H1 (cell line): ENCODE results near the gene FTCDNL1. TPM values are rescaled to one million over a fixed set of nuclear protein-coding genes. Genes with fewer than 3 reads are reported as not detected.

Experiments
- CTCF ChIA-PET: fragments of 300-600 bp; sonication (Branson Sonifier 250); formaldehyde crosslinking; loops from one replicate; lab custom pipeline; 2021; ENCODE audit not compliant: partially characterized antibody; lab: Charles Lee
- POLR2A ChIA-PET: fragments of 300-600 bp; sonication (Branson Sonifier 250); formaldehyde crosslinking; loops from one replicate; lab custom pipeline; 2021; ENCODE audit warnings: inconsistent platforms; ENCODE audit not compliant: partially characterized antibody; lab: Charles Lee
- DNase-seq, 2 experiments: peaks; one replicate each; pipeline versions ENCODE4 v3.0.0 to v3.0.0-alpha.2; 2010 to 2022; ENCODE audit warnings: low spot score in 2 of 2, low read depth in 1 of 2, mixed read lengths in 1 of 2
- FAIRE-seq: peaks from 2 replicates; lab custom pipeline; 2011; peaks lifted over from hg19 to GRCh38; lab: Jason Lieb, UNC
- H2AFZ ChIP-seq: 2 replicates; pipeline ENCODE4 v1.8.1; 2012; ENCODE audit warnings: low read length, inconsistent platforms
- H2AK5ac ChIP-seq: 2 replicates; pipeline ENCODE4 v1.6.1; 2013; ENCODE audit warnings: low read depth, low read length
- H2BK120ac ChIP-seq: replicated peaks from 2 replicates; pipeline ENCODE3; 2013; ENCODE audit warnings: low read depth, low read length, inconsistent platforms
- H2BK12ac ChIP-seq: 2 replicates; pipeline ENCODE4 v1.6.1; 2013; ENCODE audit warnings: low read depth, low read length
- H2BK15ac ChIP-seq: 2 replicates; pipeline ENCODE4 v1.6.1; 2013; ENCODE audit warnings: low read length
- H2BK20ac ChIP-seq: 2 replicates; pipeline ENCODE4 v1.6.1; 2013; ENCODE audit warnings: low read length
- H2BK5ac ChIP-seq: 2 replicates; pipeline ENCODE4 v1.6.1; 2013; ENCODE audit warnings: low read depth, low read length
- H3K14ac ChIP-seq: 2 replicates; pipeline ENCODE4 v1.6.1; 2013; ENCODE audit warnings: inconsistent platforms; ENCODE audit not compliant: insufficient read length
- H3K18ac ChIP-seq: 2 replicates; pipeline ENCODE4 v1.6.1; 2013; ENCODE audit warnings: low read length; ENCODE audit errors: extremely low read depth
- H3K23ac ChIP-seq: 2 replicates; pipeline ENCODE4 v1.6.1; 2013; ENCODE audit warnings: inconsistent platforms; ENCODE audit not compliant: insufficient read length
- H3K23me2 ChIP-seq: 2 replicates; pipeline ENCODE4 v1.6.1; 2013; ENCODE audit warnings: low read depth, low read length
- H3K27ac ChIP-seq: 2 replicates; pipeline ENCODE4 v1.6.1; 2011; ENCODE audit warnings: low read depth, low read length, inconsistent platforms
- H3K27me3 ChIP-seq, 4 experiments: replicated peaks in 1 of 4; 1 replicate in 1 of 4; 2 replicates in 3 of 4; pipeline versions ENCODE4 v1.6.1 to v1.8.1; 2011 to 2013; ENCODE audit warnings: low read length in 3 of 4, mild to moderate bottlenecking in 3 of 4, inconsistent platforms in 2 of 4, mixed read lengths in 2 of 4, moderate library complexity in 1 of 4; ENCODE audit not compliant: control insufficient read depth in 3 of 4, insufficient read depth in 3 of 4; ENCODE audit errors: extremely low read depth in 1 of 4
- H3K36me3 ChIP-seq, 4 experiments: 2 replicates each; pipeline versions ENCODE4 v1.6.1 to v1.8.1; 2011 to 2013; ENCODE audit warnings: mild to moderate bottlenecking in 4 of 4, low read length in 3 of 4, moderate library complexity in 2 of 4, control low read depth in 1 of 4, inconsistent platforms in 1 of 4; ENCODE audit not compliant: insufficient read depth in 4 of 4, control insufficient read depth in 2 of 4
- H3K4ac ChIP-seq: replicated peaks from 2 replicates; pipeline ENCODE3; 2013; ENCODE audit warnings: low read length, low read depth, mixed read lengths, inconsistent platforms; ENCODE audit not compliant: insufficient read length
- H3K4me1 ChIP-seq, 4 experiments: replicated peaks in 1 of 4; 1 replicate in 1 of 4; 2 replicates in 3 of 4; pipeline versions ENCODE4 v1.6.1 to v1.8.1; 2011 to 2013; ENCODE audit warnings: low read length in 3 of 4, inconsistent platforms in 2 of 4, mixed read lengths in 1 of 4; ENCODE audit not compliant: insufficient read depth in 4 of 4, control insufficient read depth in 3 of 4
- H3K4me2 ChIP-seq, 2 experiments: 2 replicates each; pipeline versions ENCODE4 v1.6.1 to v1.8.1; 2011 to 2013; ENCODE audit warnings: low read depth in 2 of 2, low read length in 2 of 2, control low read depth in 1 of 2, inconsistent platforms in 1 of 2, mild to moderate bottlenecking in 1 of 2; ENCODE audit not compliant: insufficient read depth in 1 of 2
- H3K4me3 ChIP-seq, 4 experiments: fragments of 200-600, 300-600 bp in 1 of 4; sonication (generic), shearing (Covaris generic), sonication (Bioruptor Twin) in 1 of 4; 2 replicates each; pipeline versions ENCODE4 v1.5.1 to v1.8.1; 2011 to 2016; ENCODE audit warnings: low read length in 4 of 4, low read depth in 3 of 4, control low read depth in 2 of 4, inconsistent platforms in 2 of 4, mild to moderate bottlenecking in 2 of 4, mixed read lengths in 1 of 4, moderate library complexity in 1 of 4; ENCODE audit not compliant: insufficient read depth in 2 of 4; ENCODE audit errors: extremely low read depth in 1 of 4
- H3K56ac ChIP-seq: replicated peaks from 2 replicates; pipeline ENCODE3; 2013; ENCODE audit warnings: low read depth, mild to moderate bottlenecking, mixed read lengths, low read length, inconsistent platforms; ENCODE audit not compliant: insufficient read length
- H3K79me1 ChIP-seq: 2 replicates; pipeline ENCODE4 v1.6.1; 2013; ENCODE audit warnings: low read depth, low read length, control low read depth
- H3K79me2 ChIP-seq, 2 experiments: 2 replicates each; pipeline versions ENCODE4 v1.6.1 to v1.8.1; 2012 to 2013; ENCODE audit warnings: low read length in 2 of 2, mild to moderate bottlenecking in 2 of 2, inconsistent platforms in 1 of 2; ENCODE audit not compliant: insufficient read depth in 2 of 2, control insufficient read depth in 1 of 2
- H3K9ac ChIP-seq, 4 experiments: replicated peaks in 1 of 4; 1 replicate in 1 of 4; 2 replicates in 3 of 4; pipeline versions ENCODE4 v1.6.1 to v1.8.1; 2011 to 2013; ENCODE audit warnings: low read depth in 3 of 4, low read length in 3 of 4, control low read depth in 2 of 4, mild to moderate bottlenecking in 2 of 4, moderate library complexity in 2 of 4, inconsistent platforms in 1 of 4; ENCODE audit errors: extremely low read depth in 1 of 4
- H3K9me3 ChIP-seq, 2 experiments: 2 replicates each; pipeline versions ENCODE4 v1.6.1 to v1.8.1; 2012 to 2013; ENCODE audit warnings: mild to moderate bottlenecking in 2 of 2, moderate library complexity in 2 of 2, control low read depth in 1 of 2, inconsistent platforms in 1 of 2, low read depth in 1 of 2, low read length in 1 of 2, mixed read lengths in 1 of 2; ENCODE audit not compliant: insufficient read depth in 2 of 2
- H4K20me1 ChIP-seq, 2 experiments: replicated peaks in 1 of 2; 2 replicates each; pipeline versions ENCODE3 to v1.8.1; 2011 to 2013; ENCODE audit warnings: inconsistent platforms in 2 of 2, low read length in 2 of 2, mild to moderate bottlenecking in 1 of 2; ENCODE audit not compliant: insufficient read depth in 2 of 2, control insufficient read depth in 1 of 2
- H4K5ac ChIP-seq: 2 replicates; pipeline ENCODE4 v1.6.1; 2013; ENCODE audit warnings: low read length, low read depth, mixed read lengths, inconsistent platforms; ENCODE audit not compliant: insufficient read length
- H4K8ac ChIP-seq: 2 replicates; pipeline ENCODE4 v1.8.0; 2013; ENCODE audit warnings: mild to moderate bottlenecking, moderate library complexity, low read length, inconsistent platforms; ENCODE audit not compliant: insufficient read depth; ENCODE audit errors: extremely low read depth
- H4K91ac ChIP-seq: replicated peaks from 2 replicates; pipeline ENCODE3; 2013; ENCODE audit warnings: low read length, mixed read lengths, inconsistent platforms; ENCODE audit not compliant: insufficient read length
- ATF3 ChIP-seq: IDR thresholded peaks from 2 replicates; pipeline ENCODE4 v1.6.1; 2011; ENCODE audit warnings: low read depth, mild to moderate bottlenecking, low read length; ENCODE audit not compliant: insufficient read depth
- CHD1 ChIP-seq: IDR thresholded peaks from 2 replicates; pipeline ENCODE4 v1.6.1; 2012; ENCODE audit warnings: low read depth, low read length, improper control_type of control experiment
- CHD2 ChIP-seq: IDR thresholded peaks from 2 replicates; pipeline ENCODE4 v1.6.1; 2012; ENCODE audit warnings: low read length, improper control_type of control experiment
- CREB1 ChIP-seq: IDR thresholded peaks from 2 replicates; pipeline ENCODE4 v1.6.1; 2012; ENCODE audit warnings: inconsistent platforms
- CTBP2 ChIP-seq: IDR thresholded peaks from 2 replicates; pipeline ENCODE4 v1.7.0; 2011; ENCODE audit warnings: borderline replicate concordance, mild to moderate bottlenecking, moderate library complexity, mixed read lengths, low read length; ENCODE audit not compliant: insufficient read depth, insufficient read length
- EZH2 ChIP-seq: fragments of 200-600 bp; sonication (generic); IDR thresholded peaks from 2 replicates; pipeline ENCODE4 v1.7.1; 2012; ENCODE audit warnings: low read depth, mild to moderate bottlenecking, moderate library complexity, low read length, inconsistent platforms; ENCODE audit not compliant: severe bottlenecking
- GABPA ChIP-seq: IDR thresholded peaks from 2 replicates; pipeline ENCODE4 v1.6.1; 2011; ENCODE audit warnings: mild to moderate bottlenecking, low read length, moderate library complexity, borderline replicate concordance; ENCODE audit not compliant: insufficient read depth
- PHF8 ChIP-seq: fragments of 200-600 bp; sonication (generic); conservative IDR thresholded peaks from 2 replicates; pipeline ENCODE4 v1.7.1; 2012; ENCODE audit warnings: low read depth, mild to moderate bottlenecking, inconsistent platforms, low read length, moderate library complexity
- POLR2A ChIP-seq, 2 experiments: IDR thresholded peaks; 1 replicate in 1 of 2; 2 replicates in 1 of 2; pipeline ENCODE4 v1.6.1; 2011; ENCODE audit warnings: low read depth in 2 of 2, low read length in 2 of 2, mild to moderate bottlenecking in 2 of 2; ENCODE audit errors: control extremely low read depth in 1 of 2
- RAD21 ChIP-seq, 2 experiments: IDR thresholded peaks in 1 of 2; conservative IDR thresholded peaks in 1 of 2; 2 replicates each; pipeline ENCODE4 v1.6.1; 2011; ENCODE audit warnings: low read depth in 2 of 2, low read length in 2 of 2, improper control_type of control experiment in 1 of 2, inconsistent platforms in 1 of 2, mild to moderate bottlenecking in 1 of 2, moderate library complexity in 1 of 2
- SIN3A ChIP-seq, 2 experiments: IDR thresholded peaks in 1 of 2; conservative IDR thresholded peaks in 1 of 2; 2 replicates each; pipeline ENCODE4 v1.6.1; 2011 to 2012; ENCODE audit warnings: low read length in 2 of 2, improper control_type of control experiment in 1 of 2, low read depth in 1 of 2, mild to moderate bottlenecking in 1 of 2
- SIRT6 ChIP-seq: IDR thresholded peaks from one replicate; pipeline ENCODE4 v1.7.1; 2012; ENCODE audit warnings: low read length, inconsistent platforms
- SP2 ChIP-seq: IDR thresholded peaks from 2 replicates; pipeline ENCODE4 v1.6.1; 2012; ENCODE audit warnings: mild to moderate bottlenecking, low read length, inconsistent platforms
- SP4 ChIP-seq: IDR thresholded peaks from 2 replicates; pipeline ENCODE4 v1.6.1; 2012; ENCODE audit warnings: low read length, inconsistent platforms
- WGBS, 2 experiments: shearing (Covaris generic) in 1 of 2; methylation state at CpG; one replicate each; pipeline versions ENCODE4 v1.1.6 to v1.1.7; 2013 to 2015; ENCODE audit warnings: low lambda C conversion rate in 2 of 2, mixed read lengths in 2 of 2, inconsistent platforms in 1 of 2, low coverage in 1 of 2, missing lambda C conversion rate in 1 of 2; ENCODE audit not compliant: insufficient replicate concordance in 2 of 2, insufficient coverage in 1 of 2, insufficient read length in 1 of 2; ENCODE audit errors: extremely low coverage in 1 of 2, missing lambda C conversion rate in 1 of 2; 5-methylcytosine and 5-hydroxymethylcytosine counted together
- polyA plus RNA-seq, 7 experiments: library from polyadenylated mRNA; depleted of rRNA in 3 of 7; stranded (reverse) in 5 of 7; unstranded in 2 of 7; fragments of >200 nt in 5 of 7; fragments of 200-250 nt in 2 of 7; gene quantifications; 1 replicate in 5 of 7; 2 replicates in 1 of 7; 4 replicates in 1 of 7; pipeline versions ENCODE4 v1.2.1 to v1.2.3, GENCODE V29; 2011 to 2013; ENCODE audit warnings: missing spikeins in 2 of 7, mixed read lengths in 2 of 7
- total RNA-seq: library from RNA; stranded (reverse); fragmentation: NEBNext Ultra II Directional; extraction: Animal tissue kit (Norgen Biotek cat#: 25700); gene quantifications from 2 replicates; pipeline ENCODE4 v1.2.1, GENCODE V29; 2021

The FTCDNL1 gene
- total and polyA plus RNA-seq, 2 of the 8 experiments (the other 6 are each of a cell fraction or from before 2014, with no cell fraction given), result 0.41 to 0.97 TPM

GRCh38 chr2:199740111-199740428 lies 110.9 kb downstream of the FTCDNL1 start:
- Histone ChIP-seq H3K9ac (no peak overlapping the region), H4K20me1 (no peaks in the 10 kb centered on the region), H3K4me1 (peaks cover 2 to 11% (median 8%) of the 10 kb centered on the region in 4 experiments; a peak in 4 of 7 replicates), H2BK12ac (no peak overlapping the region), H3K79me2 (no peaks in the 10 kb centered on the region), H3K4ac (no peak overlapping the region), H2BK20ac (no peak overlapping the region), H3K23ac (no peak overlapping the region), H3K14ac (no peak overlapping the region), H2BK5ac (no peak overlapping the region), H3K27ac (no peak overlapping the region), H2BK120ac (no peak overlapping the region), H3K27me3 (no peaks in the 10 kb centered on the region), H3K79me1 (no peaks in the 10 kb centered on the region), H2AK5ac (no peak overlapping the region), H3K4me2 (no peak overlapping the region), H3K4me3 (no peak overlapping the region), H3K36me3 (no peaks in the 10 kb centered on the region), H2AFZ (peak overlapping the region; percentile 30; the same call in 1 of the 2 replicates), H4K5ac (no peak overlapping the region), H3K18ac (no peak overlapping the region), H3K23me2 (no peaks in the 10 kb centered on the region), H3K56ac (no peak overlapping the region), H2BK15ac (no peak overlapping the region; the same call in 1 of the 2 replicates), H4K91ac (no peak overlapping the region), H3K9me3 (no peaks in the 10 kb centered on the region), H4K8ac (peak overlapping the region; percentile 51; the same call in 1 of the 2 replicates)
- POLR2A ChIA-PET, result interaction anchor here (1.1 kb wide), 1 partner anchor 35 kb away, joined by 3 read pairs; no protein-coding TSS in a partner anchor
- FAIRE-seq, result no peak
- DNase-seq, result no peak
- CTCF ChIA-PET, result interaction anchor here (0.7 to 8.1 kb wide), 60 partner anchors 8 to 1441 kb away, joined by 3 to 82 read pairs (median 5); partner anchors contain the start of gene C2orf69
- WGBS, 2 experiments, result 62% methylated on average over 5 of the region's 5 CpGs; no CpG with 5 or more reads in 1 of the 2 experiments
- TF ChIP-seq RAD21 (IDR thresholded peaks at IDR 0.05 in 1 of 2, conservative IDR thresholded peaks at IDR 0.05 in 1 of 2; ENCODE audit: low read depth in 2 of 2, low read length in 2 of 2), result no peak
- no peak for TF ChIP-seq EZH2
- TF ChIP-seq GABPA, result no peak
- TF ChIP-seq PHF8, result no peak
- no peak for TF ChIP-seq SIN3A (conservative IDR thresholded peaks at IDR 0.05 in 1 of 2, IDR thresholded peaks at IDR 0.05 in 1 of 2; ENCODE audit: low read depth in 1 of 2, low read length in 2 of 2)
- no peak for TF ChIP-seq CTBP2
- no peak for TF ChIP-seq CHD2
- no peak for TF ChIP-seq SP2
- TF ChIP-seq SP4, result no peak
- TF ChIP-seq CHD1, result no peak
- no peak for TF ChIP-seq SIRT6
- TF ChIP-seq ATF3, result no peak
- TF ChIP-seq POLR2A (IDR thresholded peaks at IDR 0.05; ENCODE audit: control extremely low read depth in 1 of 2, low read depth in 2 of 2, low read length in 2 of 2), result no peak
- no peak for TF ChIP-seq CREB1
